ENCODE data around the gene TBXAS1.

TBXAS1 gene

DNA sequence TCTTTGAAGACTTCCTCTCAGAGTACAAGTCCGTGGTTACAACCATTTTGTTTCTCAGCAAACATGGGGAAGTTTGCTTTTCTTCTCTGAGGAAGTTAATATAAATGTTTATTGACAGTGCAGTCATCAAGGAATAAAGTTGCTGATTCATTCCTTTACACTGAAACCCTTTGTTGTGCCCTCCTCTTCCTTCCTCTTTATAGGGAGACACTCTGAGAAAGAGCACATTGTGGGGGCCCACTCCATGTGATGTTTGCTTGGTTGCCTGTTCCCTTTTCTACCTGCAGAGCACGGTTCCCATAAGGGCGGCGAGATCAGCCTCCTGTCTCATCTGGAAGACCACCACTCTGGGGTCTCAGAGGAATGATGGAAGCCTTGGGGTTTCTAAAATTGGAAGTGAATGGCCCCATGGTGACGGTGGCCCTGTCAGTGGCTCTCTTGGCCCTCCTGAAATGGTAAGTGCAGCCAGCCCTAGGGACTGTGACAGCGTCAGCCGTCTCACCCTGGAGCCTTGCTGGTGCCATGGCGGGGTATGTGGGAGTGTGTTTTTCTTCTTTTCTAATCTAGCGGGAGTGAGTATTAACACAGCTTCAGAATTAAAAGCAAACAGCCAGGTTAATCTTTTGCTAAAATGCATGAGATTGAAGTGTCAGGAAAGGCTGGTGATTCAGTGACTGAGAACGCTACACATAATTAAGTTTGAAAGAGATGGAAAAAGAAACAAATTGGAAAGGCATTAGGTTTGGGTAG is at the start of gene TBXAS1:
TBXAS1 (plus strand) TSS at position 240 of the 750 bp plus-strand sequence; CDS start at position 367, 127 bp downstream.
- DNase-seq = peak; percentile 8

DNA sequence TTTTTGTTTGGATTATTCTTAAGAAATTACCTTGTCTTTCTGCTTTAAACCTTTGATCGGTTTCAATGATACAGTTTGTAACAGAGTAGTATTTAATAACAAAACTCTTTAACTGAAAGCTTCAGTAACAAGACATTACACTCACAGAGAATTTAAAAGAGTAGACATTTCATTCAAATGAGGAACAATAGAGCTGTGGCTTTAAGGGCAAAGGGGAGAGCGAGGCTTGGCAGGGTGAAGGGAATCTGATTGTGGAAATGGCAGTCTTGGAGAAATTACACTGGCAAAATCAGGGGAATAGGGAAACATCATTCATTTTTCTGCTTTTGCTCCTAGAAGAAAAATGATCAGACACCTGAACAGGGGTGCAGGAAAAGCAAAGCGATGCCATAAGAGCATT is 46.1 kb upstream of the TBXAS1 start:
- no peak for DNase-seq

DNA sequence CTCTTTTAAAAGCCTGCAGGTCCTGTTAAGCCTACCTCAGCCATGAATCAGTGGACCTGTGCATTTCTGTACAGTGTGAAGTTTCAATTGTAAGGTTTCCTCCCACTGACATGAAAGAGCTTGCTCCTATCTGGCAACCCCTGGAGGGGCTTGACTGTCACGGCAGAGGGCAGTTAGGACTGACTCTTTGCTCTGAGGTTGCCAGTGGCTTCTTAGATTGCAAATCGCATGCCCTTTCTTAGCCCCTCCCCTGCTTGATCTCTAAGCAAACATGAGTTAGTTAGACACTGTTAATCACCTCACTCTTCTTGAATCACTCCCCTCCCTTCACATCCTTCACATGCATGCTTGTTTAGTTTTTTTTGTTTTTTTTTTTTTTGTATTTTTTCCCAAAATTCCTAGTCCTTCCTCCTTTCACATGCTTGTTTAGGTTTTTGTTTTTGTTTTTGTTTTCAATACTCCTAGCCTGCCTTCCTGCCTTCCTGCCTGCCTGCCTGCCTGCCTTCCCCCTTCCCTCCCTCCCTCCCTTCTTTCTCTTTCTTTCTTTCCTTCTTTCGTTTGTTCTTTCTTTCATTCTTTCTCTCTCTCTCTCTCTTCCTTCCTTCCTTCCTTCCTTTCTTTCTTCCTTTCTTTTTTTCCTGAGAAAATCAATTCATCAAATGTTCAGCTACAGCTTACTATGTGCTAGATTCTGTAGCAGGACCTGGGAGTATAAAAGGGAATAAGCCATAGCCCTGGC is 45.2 kb upstream of the TBXAS1 start:
- DNase-seq = no peak

DNA sequence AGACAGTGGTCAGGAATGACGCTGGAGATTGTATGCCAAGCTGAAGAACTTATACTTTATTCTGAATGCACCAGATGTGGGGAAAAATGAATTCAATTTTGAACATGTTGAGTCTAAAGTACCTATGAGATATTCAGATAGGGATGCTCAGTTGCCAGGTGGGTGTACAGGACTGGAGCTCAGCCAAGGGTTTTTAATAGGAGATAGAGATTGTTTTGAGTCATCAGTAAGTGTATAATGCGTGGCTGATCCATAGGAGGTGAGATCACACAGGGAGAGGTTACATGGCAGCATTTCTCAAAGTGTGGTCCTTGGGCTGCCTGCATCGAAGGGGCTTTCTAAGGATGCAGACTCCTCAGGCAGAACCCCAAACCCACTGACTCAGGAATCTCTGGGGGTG is 44.4 kb upstream of the TBXAS1 start:
- DNase-seq = no peak

DNA sequence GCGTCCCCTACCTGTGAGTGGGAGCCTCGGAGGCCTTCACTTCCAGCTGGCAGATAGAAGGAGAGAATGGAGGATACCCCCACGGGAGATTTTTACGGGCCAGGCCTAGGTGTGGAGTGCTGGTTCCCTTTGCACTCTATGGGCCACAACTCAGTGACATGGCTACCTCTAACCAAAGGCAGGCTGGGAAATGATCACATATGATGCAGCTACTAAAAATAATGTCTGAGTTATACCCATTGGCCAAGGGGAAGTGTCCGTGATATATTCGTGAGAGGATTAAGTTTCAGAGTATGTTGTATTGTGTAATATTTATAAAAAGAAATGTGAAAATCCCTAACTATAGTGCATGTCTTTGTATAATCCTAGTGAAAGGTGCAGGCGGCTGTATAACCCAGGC is 37.7 kb upstream of the TBXAS1 start:
- DNase-seq = no peak

DNA sequence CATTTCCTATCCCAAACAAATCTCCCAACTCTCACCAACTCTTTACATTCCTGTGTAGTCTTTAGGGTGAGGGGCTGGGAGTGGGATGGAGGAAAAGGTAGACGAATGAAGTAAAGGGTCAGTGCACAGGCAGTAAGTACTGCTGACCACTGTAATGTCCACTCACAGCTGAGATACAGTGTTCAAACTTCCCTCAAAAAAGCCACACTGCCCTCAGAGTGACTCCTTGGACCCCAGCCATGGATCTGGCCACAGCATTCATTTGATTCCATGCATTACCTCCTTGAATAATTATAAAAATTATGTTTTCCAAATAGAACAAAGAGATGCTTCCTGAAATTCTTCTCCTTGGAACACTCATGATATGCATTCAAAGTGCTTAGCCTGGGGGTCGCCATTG is 31.5 kb upstream of the TBXAS1 start:
- no peak for DNase-seq

DNA sequence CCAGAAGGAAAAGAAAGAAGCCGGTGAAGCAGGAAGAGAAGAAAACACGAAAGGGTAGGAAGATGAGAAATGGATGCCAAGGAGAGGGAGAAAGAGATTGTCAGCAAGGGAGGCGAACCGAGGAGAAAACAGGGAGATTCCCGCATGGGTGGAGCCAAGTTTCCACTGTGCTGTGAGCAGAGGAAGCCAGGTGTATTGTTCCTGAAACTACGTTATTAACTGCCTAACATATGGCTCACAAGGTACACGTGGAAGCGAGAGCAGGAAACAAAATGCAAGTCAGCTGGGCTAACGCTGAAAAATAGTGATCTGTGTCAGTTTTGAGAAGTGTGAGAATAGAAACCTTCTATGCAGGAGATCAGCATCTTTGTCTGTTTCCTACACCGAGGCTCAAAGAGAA is 30.8 kb upstream of the TBXAS1 start:
- no peak for DNase-seq

DNA sequence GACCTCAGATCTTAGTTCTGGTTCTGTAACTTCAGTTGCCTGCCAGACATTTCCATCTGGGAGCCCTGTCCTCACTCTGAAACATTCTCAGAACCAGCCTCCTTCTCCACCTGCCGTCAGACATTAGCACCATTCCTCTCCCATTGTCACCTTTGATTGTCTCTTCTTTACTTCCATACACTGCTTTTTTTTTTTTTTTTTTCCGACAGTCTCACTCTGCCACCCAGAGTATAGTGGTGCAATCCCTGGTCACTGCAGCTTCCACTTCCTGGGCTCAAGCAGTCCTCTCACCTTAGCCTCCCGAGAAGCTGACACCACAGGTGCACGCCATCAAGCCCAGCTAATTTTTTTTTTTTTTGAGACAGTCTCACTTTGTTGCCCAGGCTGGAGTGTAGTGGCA is 30.2 kb upstream of the TBXAS1 start:
- no peak for DNase-seq

DNA sequence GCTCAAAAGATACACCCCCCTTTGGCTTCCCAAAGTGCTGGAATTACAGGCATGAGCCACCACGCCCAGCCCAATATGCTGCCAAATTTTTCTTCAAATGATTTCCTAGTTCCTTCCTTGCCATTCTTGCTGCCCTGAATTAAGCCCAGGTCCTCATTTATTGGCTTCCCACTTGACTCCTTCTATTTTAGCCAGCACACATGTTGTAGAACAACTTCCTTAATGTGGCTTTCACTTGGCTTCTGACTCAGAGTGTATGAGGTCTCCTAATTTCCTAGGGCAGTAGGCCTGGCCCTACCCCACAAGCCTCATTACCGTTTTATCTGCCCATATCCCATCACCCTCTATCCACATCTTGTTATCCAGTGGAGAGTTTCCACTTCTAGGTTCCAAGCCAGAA is 29.5 kb upstream of the TBXAS1 start:
- DNase-seq = no peak

DNA sequence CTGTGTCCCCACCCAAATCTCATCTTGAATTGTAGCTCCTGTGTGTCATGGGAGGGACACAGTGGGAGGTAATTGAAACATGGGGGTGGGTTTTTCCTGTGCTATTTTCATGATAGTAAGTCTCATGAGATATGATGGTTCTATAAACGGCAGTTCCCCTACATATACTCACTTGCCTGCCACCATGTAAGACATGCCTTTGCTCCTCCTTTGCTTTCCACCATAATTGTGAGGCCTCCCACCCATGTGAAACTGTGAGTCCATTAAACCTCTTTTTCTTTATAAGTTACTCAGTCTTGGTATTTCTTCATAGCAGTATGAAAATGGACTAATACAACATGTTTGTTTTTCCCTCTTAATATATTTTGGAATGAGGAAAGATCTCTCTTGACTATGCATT is 24.5 kb upstream of the TBXAS1 start:
- DNase-seq = no peak

DNA sequence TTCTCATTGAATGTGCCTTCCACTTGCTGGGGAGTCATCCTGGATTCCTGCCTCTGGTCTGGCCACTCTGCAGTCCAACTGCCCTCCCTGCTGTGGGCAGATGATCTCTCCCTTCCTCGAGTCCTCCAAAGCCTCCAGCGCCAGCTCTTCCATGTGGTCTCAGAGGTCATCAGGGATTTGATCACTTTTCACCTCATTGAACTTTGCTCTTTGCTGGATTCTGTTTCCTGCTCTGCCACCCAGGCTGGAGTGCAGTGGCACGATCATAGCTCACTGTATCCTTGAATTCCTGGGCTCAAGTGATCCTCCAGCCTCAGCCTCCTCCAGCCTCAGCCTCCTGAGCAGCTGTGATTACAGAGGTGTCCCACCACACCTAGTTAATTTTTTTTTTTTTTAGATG is 22.1 kb upstream of the TBXAS1 start:
- DNase-seq = no peak

DNA sequence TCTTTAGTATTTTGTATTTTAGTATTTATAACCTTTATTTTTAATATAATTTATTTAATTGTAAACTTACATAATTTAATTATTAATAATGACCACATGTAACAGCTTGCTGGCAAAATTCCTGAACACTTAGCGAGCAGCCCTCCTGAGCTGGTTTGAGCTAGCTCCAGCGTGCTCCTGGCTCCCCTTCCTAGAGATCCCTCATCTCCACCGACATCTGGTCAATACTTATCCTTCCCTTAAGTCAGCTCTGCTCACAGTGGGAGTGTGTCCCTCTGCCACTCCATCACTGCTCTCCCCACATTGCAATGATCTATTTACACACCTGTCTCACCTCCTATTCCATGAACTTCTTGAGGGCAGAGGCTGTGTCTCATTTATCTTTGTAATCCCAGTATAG is 20.6 kb upstream of the TBXAS1 start:
- DNase-seq = no peak

DNA sequence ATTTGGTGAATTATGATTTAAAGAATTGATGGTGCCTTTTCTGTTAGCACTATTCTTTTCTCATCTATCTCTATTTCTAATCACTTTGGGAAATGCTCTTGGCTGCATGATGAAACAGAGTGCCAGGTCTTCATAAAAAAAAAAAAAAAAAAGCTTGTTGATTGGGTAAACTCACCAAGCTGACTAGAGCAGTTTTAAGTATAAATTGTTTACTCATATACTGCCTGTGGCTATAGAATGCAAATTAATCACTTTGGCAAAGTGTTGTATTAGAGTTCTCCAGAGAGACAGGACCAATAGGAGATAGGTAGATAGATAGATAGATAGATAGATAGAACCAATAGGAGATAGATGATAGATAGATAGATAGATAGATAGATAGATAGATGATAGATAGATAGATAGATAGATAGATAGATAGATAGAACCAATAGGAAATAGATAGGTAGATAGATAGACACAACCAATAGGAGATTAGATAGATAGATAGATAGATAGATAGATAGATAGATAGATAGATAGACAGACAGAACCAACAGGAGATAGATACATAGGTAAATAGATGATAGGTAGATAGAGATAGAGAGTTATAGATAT is 20.1 kb upstream of the TBXAS1 start:
- DNase-seq = no peak

DNA sequence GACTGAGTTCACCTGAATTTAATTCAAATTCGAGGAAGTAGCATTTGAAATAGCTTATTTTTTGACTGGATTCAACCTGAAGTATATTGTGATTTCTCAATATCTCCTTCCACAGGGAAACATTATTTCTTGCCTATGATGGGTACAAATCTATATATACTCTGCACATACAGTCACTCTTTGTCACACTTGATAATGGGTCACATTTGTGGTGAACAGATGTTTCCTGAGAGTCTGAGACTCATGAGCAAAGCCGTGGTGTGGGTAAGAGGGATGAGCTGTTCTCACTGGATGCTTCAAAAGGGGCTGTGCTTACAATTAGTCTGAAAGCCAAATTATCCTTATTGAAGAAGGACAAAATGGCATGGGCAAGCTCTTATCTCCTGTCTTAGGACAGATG is 18.0 kb upstream of the TBXAS1 start:
- no peak for DNase-seq

DNA sequence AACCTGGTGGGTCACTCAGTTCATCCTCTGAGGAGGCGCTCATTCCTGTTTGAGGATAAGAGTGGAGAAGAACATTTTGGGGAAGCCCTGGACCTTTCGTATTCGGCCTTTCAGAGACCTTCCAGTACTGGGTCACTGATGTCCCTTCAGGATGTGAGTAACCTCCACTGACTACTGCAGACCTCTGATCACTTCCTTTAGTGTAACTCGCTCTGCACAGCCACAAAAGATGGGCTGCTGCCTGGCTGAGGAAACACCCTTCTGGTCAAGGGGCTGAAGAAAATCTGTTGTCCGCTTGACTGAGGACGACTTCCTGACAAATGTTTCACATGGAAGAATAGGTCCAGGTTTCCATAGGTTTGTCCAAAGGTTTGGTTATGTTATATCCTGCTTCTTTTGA is 15.9 kb upstream of the TBXAS1 start:
- no peak for DNase-seq

DNA sequence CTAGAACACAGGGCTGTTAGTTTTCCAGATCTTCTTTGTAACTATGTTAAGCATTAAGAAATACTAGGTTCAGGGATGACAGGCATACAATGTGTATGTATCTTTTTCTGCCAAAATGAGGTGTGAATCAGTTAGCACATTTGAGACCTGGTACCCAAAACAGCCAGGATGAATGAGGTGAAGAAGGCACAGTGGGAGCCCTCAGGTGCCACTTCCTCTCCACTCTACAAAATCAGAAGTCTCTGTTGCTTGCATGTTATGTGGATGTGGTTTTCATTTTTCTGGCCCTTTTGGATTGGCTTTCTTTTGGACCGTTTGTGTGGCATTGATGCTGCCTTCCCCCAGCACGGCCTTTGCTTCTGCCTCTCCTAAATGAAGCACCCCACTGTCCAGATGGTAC is 15.4 kb upstream of the TBXAS1 start:
- no peak for DNase-seq

DNA sequence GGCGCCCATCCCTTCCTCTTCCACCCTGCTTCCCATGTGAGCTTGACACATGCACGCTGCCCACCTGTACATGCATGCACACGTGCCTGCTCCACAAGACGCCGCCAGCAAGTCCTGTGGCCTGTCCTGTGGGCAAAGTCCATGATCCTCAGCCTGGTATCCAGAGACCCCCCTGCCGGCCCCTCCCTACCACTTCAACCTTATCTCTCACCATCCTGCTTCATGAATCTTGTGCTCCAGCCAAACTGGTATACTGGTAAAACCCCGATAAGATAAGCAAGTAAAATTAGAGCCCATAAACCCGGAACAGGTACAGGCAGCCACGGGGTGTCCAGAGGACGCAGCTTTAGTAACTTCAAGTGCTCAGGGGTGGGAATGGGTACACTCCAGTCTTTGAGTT is 11.8 kb upstream of the TBXAS1 start:
- DNase-seq = no peak

DNA sequence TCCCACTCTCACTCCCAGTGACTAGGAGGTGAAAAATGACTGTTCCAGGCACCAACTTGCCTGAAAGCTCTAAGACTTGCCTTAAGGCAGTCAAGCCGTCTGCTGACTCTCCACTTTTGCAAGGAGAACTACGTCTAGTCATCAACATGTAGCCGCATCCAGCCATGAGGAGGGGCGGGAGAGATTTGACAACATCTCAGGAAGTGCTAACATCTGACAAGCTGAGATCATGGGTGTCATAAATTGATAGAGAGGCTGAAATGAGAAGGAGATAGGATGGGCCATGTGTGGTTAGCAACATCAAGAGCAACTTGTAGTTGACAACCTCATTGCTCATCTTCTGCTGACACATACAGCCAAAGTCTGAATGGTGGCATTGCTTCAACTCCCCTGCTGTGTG is 9.0 kb upstream of the TBXAS1 start:
- DNase-seq = no peak

DNA sequence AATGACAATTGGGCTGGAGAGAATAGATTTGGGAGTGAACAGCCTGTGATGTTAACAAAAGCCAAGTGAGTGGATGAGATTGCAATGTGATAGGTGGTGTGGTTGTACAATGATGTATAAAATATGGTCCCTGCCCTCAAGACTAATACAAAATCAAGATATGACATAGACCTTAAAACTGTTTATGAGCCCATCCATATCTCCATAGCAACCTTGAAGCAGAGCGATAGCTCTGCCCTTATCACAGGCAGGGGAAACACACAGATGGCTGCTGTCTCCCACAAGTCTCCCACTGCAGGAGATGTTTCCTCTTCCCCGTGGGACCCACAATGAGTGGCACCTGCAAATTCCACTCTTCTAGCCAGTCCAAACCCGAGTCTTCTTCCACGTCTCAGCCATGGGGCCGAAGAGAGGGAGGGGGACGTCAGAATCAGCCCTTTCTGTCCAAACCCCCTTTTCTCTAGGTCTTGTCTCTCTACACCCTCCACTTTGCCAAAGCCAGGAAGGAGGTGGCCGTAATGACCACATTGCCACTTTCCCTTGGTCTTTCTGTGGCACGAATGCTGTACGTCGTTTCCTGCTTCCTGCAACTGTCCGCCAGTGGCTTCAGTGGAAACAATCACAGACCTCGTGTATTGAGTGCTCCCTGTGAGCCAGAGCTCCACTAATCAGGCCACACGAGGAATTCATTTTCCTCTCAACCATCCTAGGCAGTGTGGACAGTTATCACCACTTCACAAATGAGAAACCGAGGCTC is 7.5 kb upstream of the TBXAS1 start:
- DNase-seq = no peak

DNA sequence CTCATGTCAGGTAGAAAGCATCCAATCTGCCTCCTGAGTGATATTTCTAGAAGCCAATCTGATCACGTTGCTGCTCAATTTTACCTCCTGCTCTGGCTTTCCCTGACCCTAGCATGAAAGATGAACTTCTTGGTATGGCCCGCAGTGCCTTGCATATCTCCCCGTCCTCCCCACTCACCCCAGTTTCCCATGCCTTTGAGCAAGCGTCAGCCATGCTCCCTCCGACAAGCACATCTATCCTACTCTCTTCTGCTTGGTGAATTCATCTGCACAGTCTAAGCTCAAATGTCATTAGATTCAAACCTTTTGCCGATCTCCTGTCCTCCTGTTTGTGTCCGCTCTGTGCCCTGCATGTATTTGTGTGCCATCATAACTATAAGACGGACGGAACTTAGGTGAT is 6.2 kb upstream of the TBXAS1 start:
- no peak for DNase-seq

DNA sequence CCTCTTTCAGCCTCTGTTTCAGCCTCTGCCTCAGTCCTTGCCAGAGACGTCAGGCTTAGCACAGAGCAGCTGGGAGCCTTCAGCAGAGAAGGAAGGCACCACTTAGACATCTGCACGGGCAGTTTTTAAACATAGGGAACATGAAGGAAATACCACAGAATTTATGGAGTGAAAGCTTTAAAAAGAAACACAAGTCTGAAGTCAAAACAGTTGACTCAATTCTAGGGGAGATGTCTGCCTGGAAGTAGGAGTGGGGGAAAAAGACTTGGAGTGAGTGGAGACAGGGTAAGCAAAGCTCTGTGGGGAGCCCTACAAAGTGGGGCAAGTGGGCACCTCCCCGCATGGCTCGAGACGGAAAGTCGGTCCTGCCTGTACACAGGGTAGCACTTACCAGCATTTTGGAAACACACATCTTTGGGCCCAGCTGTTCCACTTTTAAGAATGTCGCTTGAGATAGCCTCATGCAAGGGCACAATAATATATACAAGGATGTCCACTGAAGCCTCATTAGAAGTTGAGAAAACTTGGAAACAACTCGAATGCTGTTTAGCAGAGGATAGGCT is 5.0 kb upstream of the TBXAS1 start:
- no peak for DNase-seq

DNA sequence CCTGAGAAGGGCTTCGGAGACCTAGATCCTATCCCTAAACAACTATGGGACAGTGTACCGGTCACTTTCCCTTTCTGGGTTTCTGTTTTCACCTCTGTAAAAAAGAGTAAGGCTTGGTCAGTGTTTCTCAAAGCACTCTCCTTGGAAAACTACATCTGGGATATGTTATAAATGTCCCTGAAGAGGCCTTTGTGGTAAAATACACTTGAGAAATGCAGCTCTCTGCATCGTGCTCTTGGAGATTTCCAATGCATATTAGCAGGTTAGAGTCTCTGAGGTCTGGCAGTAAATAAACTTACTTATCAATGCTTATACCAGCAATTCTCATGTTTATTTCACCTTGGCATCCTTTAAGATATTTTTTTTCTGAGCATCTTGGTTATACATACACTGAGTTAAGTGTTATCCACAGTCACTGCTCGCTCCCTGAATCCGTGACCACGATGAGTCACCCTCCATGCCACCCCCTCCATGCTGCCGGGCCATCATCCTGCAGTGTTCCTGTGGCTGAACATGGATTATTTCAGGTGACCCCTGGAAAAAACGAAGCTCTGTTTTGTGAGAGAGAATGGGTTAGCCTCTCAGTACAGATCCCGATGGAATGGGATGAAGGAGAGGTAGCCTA is 3.3 kb upstream of the TBXAS1 start:
- DNase-seq = no peak

DNA sequence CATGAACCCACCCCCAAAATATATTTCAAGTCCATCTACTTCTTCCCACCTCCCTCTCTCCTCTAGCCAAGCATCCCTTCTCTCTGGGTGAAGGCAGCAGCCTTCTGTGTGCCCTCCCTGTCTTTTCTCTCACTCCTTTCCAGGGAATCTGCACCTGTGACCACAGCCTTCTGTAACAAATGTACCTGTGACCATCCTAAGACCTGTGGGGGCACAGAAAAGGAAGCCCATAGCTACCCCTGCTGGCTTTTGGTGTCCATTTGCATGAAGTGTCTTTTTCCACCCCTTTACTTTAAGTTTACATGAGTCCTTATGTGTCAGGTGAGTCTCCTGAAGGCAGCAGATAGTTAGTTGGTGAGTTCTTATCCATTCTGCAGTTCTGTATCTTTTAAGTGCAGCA is 2.0 kb upstream of the TBXAS1 start:
- DNase-seq = no peak

All from KG1 (cell line).